Activated T-cell treated with anti-CD3 and anti-CD28 coated beads for 24 hours (primary cell): ENCODE measurements around the gene ZFTA.
"Not testable (repeated sequence)": the region's sequence is repeated elsewhere in the genome, so short reads cannot be mapped to it uniquely, and the experiment has no call there.

Experiments used
- DNase-seq: peaks from one replicate; pipeline ENCODE4 v3.0.0-alpha.2; 2020; ENCODE audit warnings: low read depth

ZFTA gene

DNA sequence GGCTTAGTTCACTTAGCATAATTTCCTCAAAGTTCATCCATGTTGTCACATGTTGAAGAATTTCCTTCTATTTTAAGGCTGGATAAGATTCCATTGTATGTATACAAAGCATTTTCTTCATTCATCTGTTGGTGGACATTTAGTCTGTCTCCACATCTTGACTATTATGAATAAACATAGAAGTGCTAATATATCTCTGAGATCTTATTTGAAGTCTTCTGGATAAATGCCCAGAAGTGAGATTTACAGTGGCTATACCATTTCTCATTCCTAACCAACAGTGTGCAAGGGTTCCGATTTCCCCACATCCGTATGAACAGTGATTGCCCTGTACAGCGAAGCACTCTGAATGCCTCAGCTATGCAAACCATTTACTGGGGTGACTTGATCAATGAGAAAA lies 6.6 kb upstream of the ZFTA start:
- no peak for DNase-seq

- not testable (repeated sequence) for DNase-seq
Measured at GRCh38 chr11:63771741-63772318, 3.3 kb upstream of the ZFTA start.

GRCh38 chr11:63770763-63771162 lies 2.2 kb upstream of the ZFTA start:
- no peak for DNase-seq

DNA sequence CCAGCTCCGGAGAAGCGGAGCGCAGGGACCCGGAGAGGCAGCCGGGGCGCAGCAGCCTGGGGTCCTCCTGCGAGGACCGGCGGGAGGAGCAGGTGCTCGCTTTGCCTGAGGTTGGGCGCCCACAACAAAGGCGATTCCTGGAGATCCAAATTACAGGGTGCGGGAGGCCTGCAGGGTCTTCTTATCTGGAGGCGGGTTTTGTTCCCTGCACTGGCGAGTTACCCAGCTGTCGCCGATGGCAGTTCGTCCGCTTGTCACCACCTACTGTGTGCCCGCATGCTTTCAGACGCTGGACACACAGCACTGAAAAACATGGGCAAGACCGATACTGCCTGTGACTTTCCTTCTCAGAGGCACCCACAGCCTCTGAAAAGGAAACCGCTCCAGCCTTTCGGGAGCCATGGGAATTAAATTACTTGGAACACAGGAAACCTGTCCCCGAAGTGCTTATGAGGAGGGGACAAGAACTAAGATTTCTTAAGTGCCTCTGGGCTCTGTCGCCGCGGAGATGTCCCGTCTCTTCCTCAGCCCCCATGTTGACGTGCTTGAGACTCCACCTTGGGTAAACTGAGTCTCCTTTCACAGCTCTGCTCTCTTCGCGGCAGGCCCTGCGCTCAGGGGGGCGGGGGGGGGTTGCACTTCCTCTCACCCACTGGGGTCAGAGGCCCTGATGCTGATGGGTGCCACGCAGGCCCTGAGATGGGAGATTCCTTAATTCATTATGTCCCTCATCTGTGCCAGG lies 1.3 kb upstream of the ZFTA start:
- no peak for DNase-seq

GRCh38 chr11:63769042-63769713 lies 603 bp upstream of the ZFTA start:
- no peak for DNase-seq

GRCh38 chr11:63767565-63768236 lies 874 bp downstream of the ZFTA start:
- DNase-seq = no peak

DNA sequence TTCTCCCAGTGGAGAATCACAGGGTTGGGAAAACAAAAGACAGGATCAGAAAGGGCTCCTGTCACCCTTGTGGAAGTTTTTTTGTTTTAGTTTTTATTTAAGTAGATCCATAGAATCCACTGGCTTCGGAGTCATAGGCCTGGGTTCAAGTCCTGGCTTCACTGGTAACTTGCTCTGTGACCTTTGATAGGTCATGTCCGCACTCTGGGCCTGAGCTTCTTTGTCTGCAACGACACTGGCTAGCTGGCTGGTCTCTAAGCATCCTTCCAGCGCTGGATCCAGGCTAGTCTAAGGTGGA lies 1.4 kb downstream of the ZFTA start:
- DNase-seq = no peak

DNA sequence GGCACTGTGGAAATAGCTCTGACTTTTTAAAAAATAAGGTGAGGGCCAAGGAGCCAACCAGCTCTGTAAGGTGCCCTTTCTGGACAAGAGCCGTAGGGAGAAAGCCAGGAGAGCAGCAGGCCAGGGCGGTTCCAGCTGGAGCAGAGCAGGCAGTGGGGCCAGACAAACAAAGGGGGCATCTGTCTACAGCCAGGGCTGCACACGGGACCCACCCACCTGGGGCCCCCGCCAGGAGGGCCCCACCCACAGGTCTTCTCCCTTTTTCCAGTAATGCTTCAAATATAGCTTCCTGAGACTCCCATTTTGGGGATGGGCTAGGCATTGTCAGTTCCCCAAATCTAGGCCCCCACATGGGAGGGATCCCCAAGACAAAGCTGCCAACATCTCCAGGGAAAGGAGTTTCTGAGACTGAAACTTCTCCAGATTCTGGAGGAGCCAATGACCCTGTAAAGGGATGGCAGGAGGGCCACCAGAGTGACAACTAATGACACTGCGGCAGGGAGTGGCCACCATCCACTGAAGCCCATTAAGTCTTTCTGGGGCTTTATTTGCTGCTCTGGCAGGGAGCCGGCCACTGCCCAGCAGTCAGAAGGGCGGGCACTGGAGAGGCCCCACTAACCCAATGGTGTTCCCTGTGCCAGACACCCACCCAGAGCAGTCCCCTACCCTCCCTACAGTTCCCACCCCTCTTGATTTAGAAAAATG lies 1.9 kb downstream of the ZFTA start:
- DNase-seq = no peak

DNA sequence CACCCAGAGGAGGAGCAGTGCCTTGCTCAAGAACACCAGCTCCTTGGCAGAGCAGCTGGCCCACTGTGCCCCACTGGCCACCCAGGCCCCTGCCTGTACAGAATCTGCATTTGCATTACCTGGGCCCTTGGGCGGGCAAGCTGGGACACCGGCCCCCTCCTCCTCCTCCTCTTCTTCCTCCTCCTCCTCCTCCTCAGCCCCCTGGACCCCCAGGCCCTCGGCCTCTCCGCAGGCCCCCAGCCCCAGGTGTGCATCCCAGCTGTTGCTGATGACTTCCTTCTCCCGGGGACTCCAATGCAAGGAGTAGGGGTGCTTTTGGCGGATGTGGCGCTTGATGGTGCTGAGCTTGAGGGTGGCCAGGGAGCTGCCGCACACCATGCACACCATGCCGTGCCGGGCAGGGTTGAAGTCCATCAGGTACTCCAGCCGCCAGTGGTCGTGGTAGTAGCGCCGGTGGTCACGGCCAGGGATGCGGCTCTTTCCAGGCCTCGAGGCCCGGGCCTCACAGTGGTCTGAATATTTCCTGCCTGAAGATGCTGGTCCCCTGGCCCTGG lies 2.8 kb downstream of the ZFTA start:
- DNase-seq = no peak

GRCh38 chr11:63764679-63765647 lies 3.6 kb downstream of the ZFTA start:
- DNase-seq = no peak

DNA sequence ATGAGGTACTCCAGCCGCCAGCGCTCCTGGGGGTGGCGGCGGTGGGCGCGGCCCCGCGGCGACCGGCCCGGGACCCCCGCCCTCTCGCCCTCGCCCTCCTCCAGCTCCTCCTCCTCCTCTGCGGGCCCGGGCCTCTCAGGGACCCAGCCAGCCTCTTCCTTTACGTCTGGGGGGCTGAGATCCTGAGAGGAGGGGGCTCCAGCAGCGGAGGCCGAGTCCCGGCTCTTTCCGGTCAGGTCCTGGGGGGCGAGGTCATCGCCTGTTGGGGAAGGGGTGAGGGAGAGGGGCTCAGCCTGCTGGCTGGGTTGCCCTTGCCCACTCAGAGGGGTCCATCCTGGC lies 4.3 kb downstream of the ZFTA start:
- DNase-seq = no peak

- no peak for DNase-seq
Measured at GRCh38 chr11:63763496-63764339, 4.9 kb downstream of the ZFTA start.

- no peak for DNase-seq
Measured at GRCh38 chr11:63762654-63763495, 5.7 kb downstream of the ZFTA start.

DNA sequence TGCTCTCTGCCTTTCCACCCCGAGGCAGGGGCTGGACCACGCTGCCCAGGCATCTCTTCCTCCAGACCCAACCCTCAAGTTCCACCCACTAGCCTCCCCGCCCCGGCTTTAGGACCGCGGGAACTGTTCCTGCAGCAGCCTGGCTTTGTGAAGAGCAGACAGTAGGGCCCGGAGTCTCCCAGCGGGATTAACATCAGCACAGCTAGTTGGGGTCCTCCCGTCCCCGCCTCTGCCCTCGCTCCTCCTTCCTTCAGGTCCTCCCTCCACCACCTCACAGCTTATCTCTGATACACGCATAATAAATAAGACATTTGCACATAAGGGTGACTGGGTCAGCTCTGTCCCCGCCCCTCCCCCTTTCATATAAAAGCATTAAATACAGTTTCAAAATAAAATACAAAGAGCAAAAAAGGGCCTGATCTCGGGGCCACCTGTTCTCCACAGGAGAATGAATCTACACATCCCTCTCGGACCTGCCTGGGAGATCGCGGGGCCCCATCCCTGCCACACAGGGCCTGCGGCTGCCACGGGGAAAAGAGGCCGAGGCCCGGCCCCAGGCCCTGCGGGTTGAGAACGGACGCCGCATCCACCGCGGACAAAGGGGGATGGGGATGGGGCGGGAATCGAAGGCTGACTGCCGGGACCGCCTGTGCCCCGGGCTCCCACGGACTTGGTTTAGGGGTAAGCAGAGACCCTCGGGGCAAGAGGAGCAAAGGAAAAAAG lies 6.5 kb downstream of the ZFTA start:
- no peak for DNase-seq

GRCh38 chr11:63761188-63761587 lies 7.4 kb downstream of the ZFTA start:
- no peak for DNase-seq

DNA sequence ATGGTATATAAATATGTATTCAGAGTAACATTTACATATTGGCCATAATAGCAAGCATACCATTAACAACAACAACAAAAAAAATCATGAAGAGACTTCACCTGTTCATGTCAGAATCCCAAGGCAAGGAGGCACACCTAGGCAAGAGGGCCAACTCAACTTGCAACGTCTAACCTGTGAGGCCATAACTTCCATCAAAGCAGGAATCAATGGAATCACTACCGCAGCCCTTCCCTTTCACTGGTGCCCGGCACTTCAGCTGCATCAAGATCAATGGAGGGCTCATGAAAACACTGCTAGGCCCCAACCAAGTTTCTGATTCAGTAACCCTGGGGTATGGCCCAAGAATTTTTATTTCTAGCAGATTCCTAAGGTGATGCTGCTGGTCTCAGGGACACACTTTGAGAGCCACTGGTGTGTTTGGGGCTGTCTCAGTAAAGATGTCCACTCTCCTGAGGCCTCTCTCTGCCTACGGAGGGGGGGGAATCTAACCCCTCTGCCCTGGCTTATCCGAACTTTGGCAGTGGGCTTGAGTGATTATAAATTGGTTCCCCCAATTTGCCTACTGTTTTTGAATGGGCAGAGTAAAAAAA lies 8.0 kb downstream of the ZFTA start:
- no peak for DNase-seq

DNA sequence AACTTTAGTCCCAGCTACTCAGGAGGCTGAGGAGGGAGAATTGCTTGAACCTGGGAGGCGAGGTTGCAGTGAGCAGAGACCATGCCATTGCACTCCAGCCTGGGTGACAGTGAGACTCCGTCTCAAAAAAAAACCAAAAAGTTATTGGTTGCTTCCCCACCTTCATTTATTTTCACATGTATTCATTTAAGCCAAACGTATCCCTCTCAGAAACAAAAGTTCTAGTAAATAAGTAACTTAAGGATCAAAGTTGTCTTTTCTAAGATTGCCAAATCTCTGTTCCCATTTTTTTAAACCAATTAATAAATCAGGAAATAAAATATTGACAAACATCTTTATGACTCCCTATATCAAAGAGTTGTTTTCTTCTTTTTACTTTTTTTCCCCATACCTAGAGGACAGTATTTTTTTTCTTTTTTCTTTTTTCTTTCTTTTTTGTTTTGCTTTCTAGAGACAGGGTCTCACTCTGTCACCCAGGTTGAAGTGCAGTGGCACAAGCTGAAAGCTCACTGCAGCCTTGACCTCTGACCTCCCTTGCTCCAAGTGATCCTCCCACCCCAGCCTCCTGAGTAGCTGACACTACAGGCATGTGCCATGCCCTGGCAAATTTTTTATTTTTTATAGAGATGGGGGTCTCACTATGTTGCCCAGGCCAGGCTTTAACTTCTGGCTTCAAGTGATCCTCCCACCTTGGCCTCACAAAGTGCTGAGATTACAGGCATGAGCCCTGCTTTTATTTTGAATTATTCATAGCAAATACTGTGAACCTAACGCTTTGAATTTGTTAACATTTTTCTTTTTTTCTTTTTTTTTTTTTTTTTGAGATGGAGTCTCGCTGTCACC lies 11.4 kb downstream of the ZFTA start:
- DNase-seq = no peak
